Left lung (tissue), 10 donors: Measurements from ENCODE around the gene ATP5F1D. TPM values are rescaled to one million over a fixed set of nuclear protein-coding genes. Genes with fewer than 3 reads are reported as not detected.

ENCODE experiments used
- ATAC-seq: fragments of 200-7000 bp; cut with Tn5 transposase; one replicate; pipeline ENCODE4 v1.9.1; 2020; ENCODE audit warnings: moderate library complexity
- DNase-seq, 4 donors: peaks; one replicate each; pipeline ENCODE4 v3.0.0-alpha.2; 2013 to 2020
- H3K27ac ChIP-seq, 2 donors: fragments of 200-600 bp; sonication (generic) in 1 of 2; one replicate each; pipeline versions ENCODE4 v1.5.0 to v1.8.0; 2020 to 2021
- H3K27me3 ChIP-seq, 2 donors: fragments of 200-600 bp; sonication (generic) in 1 of 2; one replicate each; pipeline versions ENCODE4 v1.5.0 to v1.8.0; 2020 to 2021
- H3K36me3 ChIP-seq, 2 donors: fragments of 200-600 bp; sonication (generic) in 1 of 2; one replicate each; pipeline versions ENCODE4 v1.5.0 to v1.8.0; 2020 to 2021
- H3K4me1 ChIP-seq, 2 donors: fragments of 200-600 bp; one replicate each; pipeline ENCODE4 v1.8.0; 2021
- H3K4me3 ChIP-seq, 2 donors: fragments of 200-600 bp; sonication (generic) in 1 of 2; one replicate each; pipeline versions ENCODE4 v1.5.0 to v1.8.0; 2020 to 2021; ENCODE audit warnings: mild to moderate bottlenecking in 1 of 2
- H3K9me3 ChIP-seq, 2 donors: fragments of 200-600 bp; sonication (generic) in 1 of 2; one replicate each; pipeline versions ENCODE4 v1.5.0 to v1.8.0; 2020 to 2021
- intact Hi-C, 2 donors: fragments of 100-400 bp; cut with DNase I; formaldehyde crosslinking; loops; one replicate each; pipeline versions ENCODE4 v1.11.2 to v1.14.2; 2022
- polyA plus RNA-seq, 6 donors: library from polyadenylated mRNA; unstranded; fragments of 120-200 nt; gene quantifications; one replicate each; pipeline ENCODE4 v1.2.1, GENCODE V29; 2013; ENCODE audit not compliant: insufficient read length in 6 of 6
- total RNA-seq, 2 donors: library from RNA; stranded (reverse); fragmentation: NEBNext Ultra II Directional; extraction: Animal tissue kit (Norgen Biotek cat#: 25700); gene quantifications; one replicate each; pipeline ENCODE4 v1.2.1, GENCODE V29; 2021
- TF ChIP-seq, protein P1 (sequence below), 2 donors: fragments of 200-600 bp; sonication (generic) in 1 of 2; IDR thresholded peaks; one replicate each; pipeline versions ENCODE4 v1.5.0 to v1.8.0; 2021; ENCODE audit warnings: antibody characterized with exemption in 2 of 2
- donor health status: DM: no; HTN: yes; CAD: no.
- donor health status: DM: no; HTN: no; CAD: no.

Gene ATP5F1D
- total and polyA plus RNA-seq, 8 donors = 55.0 to 161 (median 83.7) TPM

GRCh38 chr19:1248786-1249297, 7.3 kb downstream of the ATP5F1D start:
- H3K4me3 ChIP-seq = peak overlapping the region; percentile 71 to 99
- ATAC-seq = peak; percentile 10
- H3K27me3 ChIP-seq = no peaks in the 10 kb centered on the region
- peak overlapping the region; percentile 98 to 99 for H3K27ac ChIP-seq
- no peaks in the 10 kb centered on the region for H3K9me3 ChIP-seq
- peak in 3 of 4 donors; percentile 86 to 95 (median 88) for DNase-seq
- H3K36me3 ChIP-seq = peaks cover 0 to 28% of the 10 kb centered on the region in 2 donors
- intact Hi-C loops = no loop called here
- TF ChIP-seq, protein P1, sequence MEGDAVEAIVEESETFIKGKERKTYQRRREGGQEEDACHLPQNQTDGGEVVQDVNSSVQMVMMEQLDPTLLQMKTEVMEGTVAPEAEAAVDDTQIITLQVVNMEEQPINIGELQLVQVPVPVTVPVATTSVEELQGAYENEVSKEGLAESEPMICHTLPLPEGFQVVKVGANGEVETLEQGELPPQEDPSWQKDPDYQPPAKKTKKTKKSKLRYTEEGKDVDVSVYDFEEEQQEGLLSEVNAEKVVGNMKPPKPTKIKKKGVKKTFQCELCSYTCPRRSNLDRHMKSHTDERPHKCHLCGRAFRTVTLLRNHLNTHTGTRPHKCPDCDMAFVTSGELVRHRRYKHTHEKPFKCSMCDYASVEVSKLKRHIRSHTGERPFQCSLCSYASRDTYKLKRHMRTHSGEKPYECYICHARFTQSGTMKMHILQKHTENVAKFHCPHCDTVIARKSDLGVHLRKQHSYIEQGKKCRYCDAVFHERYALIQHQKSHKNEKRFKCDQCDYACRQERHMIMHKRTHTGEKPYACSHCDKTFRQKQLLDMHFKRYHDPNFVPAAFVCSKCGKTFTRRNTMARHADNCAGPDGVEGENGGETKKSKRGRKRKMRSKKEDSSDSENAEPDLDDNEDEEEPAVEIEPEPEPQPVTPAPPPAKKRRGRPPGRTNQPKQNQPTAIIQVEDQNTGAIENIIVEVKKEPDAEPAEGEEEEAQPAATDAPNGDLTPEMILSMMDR (IDR thresholded peaks at IDR 0.05) = peak; percentile 75 to 79
- H3K4me1 ChIP-seq = peaks cover 24 to 57% of the 10 kb centered on the region in 2 donors

DNA sequence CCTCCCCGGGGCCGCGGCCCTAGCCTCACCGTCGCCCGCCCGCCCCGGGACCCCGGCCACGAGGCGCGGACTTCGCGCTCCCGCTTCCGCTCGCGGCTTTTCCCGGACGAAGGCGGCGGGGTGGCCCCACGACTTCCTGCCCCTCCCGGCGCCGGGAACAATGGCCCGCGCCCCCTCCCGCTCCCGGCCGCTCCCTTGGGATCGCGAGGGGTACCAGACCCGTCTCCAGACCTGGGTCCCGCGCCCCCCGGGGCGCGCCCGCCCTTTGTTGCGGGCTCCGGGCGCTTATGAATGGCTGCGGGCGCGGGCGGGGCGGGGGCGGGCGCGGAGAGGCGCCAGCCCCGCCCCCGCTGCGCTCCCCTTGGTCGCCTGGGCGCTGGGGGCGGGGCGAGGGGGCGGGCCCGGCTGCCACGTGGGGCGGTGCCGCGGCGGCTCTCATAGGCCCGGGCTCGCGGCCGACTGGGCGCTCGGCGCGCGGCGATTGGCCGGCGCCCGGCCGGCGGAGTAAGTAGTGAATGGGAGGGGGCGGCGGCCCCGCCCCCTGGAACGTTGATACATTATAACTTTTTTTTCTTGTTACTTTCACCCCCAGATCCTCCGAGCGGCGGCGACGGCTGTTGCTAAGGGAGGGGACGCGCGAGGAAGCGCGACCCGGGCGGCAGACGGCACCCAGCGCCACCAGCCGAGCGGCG, 7.9 kb downstream of the ATP5F1D start:
- DNase-seq (peak; percentile 93 to 98 (median 96)), ATAC-seq (peak; percentile 18)
- TF ChIP-seq, protein P1 (IDR thresholded peaks at IDR 0.05) = no peak
- intact Hi-C loops = no loop called here
- Histone ChIP-seq H3K36me3 (peaks cover 0 to 34% of the 10 kb centered on the region in 2 donors), H3K9me3 (no peaks in the 10 kb centered on the region), H3K4me3 (peak overlapping the region; percentile 78 to 99), H3K27ac (peak overlapping the region; percentile 98 to 99), H3K27me3 (no peaks in the 10 kb centered on the region), H3K4me1 (peaks cover 22 to 57% of the 10 kb centered on the region in 2 donors)

DNA sequence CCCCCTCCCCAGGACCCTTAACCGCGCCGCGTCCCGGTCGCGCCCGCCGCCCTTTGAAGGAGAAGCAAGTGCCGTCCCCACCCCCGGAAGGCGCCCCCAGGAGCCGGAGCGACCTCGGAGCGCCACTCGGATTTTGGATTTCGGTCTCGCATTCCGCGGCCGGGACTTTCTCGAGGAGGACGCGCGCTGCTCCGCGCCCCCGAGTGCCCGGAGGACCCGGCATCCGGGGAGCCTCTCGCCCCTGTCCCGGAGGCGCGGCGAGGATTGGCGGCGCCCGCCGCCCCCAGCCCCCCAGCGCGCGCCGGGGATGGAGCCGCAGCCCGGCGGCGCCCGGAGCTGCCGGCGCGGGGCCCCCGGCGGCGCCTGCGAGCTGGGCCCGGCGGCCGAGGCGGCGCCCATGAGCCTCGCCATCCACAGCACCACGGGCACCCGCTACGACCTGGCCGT, 8.5 kb downstream of the ATP5F1D start:
- no peak for DNase-seq
- H3K27ac ChIP-seq = peak overlapping the region; percentile 97 to 99
- no peak for ATAC-seq
- H3K4me1 ChIP-seq = peaks cover 17 to 57% of the 10 kb centered on the region in 2 donors
- intact Hi-C loops = no loop called here
- peaks cover under 1 to 39% of the 10 kb centered on the region in 2 donors for H3K36me3 ChIP-seq
- TF ChIP-seq, protein P1 (IDR thresholded peaks at IDR 0.05) = no peak
- no peaks in the 10 kb centered on the region for H3K27me3 ChIP-seq
- H3K9me3 ChIP-seq = no peaks in the 10 kb centered on the region
- H3K4me3 ChIP-seq = peak overlapping the region; percentile 78 to 99

DNA sequence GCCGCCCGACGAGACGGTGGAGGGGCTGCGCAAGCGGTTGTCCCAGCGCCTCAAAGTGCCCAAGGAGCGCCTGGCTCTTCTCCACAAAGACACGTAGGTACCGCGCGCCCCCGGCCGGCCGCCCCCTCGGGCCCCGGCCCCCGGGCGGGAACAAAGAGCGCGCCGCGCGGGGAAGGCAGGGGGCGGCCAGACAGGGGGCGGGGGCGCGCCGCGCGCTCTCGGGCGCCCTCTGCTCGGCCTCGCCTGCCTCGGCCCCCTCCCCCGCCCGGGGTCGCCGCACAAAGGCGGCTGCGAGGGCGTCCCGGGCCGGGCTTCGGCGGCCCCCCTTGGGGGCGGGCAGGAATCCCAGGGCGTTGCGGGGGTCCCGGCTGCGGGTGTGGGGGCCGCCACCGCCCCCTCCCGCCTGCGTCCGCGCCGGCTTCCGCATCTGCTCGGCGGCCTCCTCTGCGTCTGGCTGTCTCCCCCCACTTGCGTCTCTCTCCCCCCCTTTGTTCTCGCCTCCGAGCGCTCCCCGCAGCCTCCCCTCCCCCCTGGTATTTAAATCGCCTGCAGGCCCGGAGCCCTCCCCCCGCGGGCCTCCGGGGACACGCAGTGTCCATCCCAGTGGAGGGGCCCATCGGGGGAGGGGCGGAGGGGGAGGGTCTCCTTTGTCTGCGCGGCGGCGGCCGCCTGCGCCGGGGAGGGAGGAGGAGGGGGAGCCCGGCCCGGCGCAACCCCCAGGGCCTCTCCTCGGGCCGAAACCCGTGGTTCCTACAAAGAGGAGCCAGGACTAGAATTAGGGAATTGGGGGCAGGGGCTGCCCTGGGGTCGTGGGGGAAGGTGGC, 9.1 kb downstream of the ATP5F1D start:
- Histone ChIP-seq H3K4me3 (peak overlapping the region; percentile 78 to 99), H3K27me3 (no peaks in the 10 kb centered on the region), H3K36me3 (peaks cover 7 to 46% of the 10 kb centered on the region in 2 donors), H3K4me1 (peaks cover 15 to 57% of the 10 kb centered on the region in 2 donors), H3K9me3 (no peaks in the 10 kb centered on the region), H3K27ac (peak overlapping the region; percentile 97 to 99)
- intact Hi-C loops = no loop called here
- no peak for ATAC-seq
- TF ChIP-seq, protein P1 (IDR thresholded peaks at IDR 0.05) = no peak
- DNase-seq = peak in 2 of 4 donors; percentile 60 to 84
